A673 (cell line): ENCODE measurements around the gene PREX1.

Source experiments
- CTCF ChIP-seq: fragments of 300-800, 200-600 bp; sonication (generic); conservative IDR thresholded peaks from 2 replicates; pipeline ENCODE4 v1.5.1; 2017; ENCODE audit warnings: low read depth, mild to moderate bottlenecking, antibody characterized with exemption, low read length, moderate library complexity, mixed read lengths
- EZH2 ChIP-seq: fragments of 200-600 bp; sonication (generic); IDR thresholded peaks from 2 replicates; pipeline ENCODE4 v1.6.1; 2017; ENCODE audit warnings: borderline replicate concordance, low read depth, mild to moderate bottlenecking, mixed read lengths, antibody characterized with exemption, low read length; ENCODE audit not compliant: poor library complexity, severe bottlenecking

- no peak for TF ChIP-seq CTCF
- no peak for TF ChIP-seq EZH2
These were observed 242.5 kb downstream of the PREX1 start for GRCh38 chr20:48585061-48585870.
